ENCODE measurements around the gene FAM83D. TPM values are rescaled to one million over a fixed set of nuclear protein-coding genes. Genes with fewer than 3 reads are reported as not detected.

Gene FAM83D
- total RNA-seq, 1 experiment from 2014 or later: 48.1 TPM

DNA sequence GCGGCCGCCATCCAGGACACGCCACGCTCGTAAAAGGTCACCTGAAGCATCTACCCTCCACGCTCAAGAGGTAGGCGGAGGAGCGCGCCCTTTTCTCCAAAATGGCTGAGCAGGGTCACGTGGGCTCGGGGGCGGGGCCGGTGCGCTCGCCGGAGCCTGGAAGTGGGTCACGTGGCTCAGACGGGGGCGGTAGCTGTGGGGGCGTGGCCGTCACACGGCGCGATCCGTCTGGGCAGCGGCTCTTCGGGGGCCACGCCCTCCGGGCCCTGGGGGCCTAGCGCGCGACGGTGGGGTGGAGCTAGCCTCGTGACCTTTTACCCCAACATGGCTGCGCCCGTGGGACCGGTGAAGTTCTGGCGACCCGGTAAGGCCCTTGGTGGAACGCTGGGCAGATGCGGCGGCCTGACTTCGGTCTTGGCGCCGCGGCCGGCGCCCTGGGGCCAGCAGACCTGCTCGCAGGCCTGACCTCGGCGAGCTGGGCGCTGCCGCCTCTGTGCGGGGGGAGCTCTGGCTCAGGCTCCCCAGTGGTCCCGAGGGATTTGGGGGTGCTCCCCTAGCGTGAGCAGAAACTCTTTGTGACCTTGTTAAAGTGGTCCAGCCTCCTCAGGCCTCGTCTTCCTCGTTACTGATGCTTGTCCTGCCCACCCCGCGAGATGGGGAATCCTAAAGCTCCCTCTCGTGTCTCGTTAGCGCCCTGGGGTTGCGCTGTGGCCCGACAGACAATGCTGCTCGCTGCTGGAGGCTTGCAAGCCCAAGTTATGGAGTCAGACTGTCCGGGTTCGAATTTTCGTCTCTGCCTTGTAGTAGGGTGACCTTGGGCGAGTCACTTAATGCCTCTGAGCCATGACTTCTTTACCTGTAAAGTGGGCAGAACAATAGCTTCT, 36.1 kb downstream of the FAM83D start, which contains the start of gene DHX35:
TSS of gene DHX35 (plus strand) at position 301 of the 884 bp plus-strand sequence. CDS start at position 325, 24 bp downstream.
- Mint-ChIP-seq H3K27me3 (ENCODE audit: low read depth) (no peaks in the 10 kb centered on the region; the same call in 1 of the 2 replicates), H3K27ac (peak within 1 kb of the TSS; percentile 99), H3K9me3 (no peaks in the 10 kb centered on the region; a peak in 1 of 5 replicates), H3K4me3 (peak within 1 kb of the TSS; percentile 95 to 99), H3K36me3 (ENCODE audit: insufficient read depth in 1 of 3, low read depth in 3 of 3) (peaks cover 4 to 10% (median 6%) of the 10 kb centered on the region in 3 experiments; a peak in 5 of 7 replicates), H3K4me1 (peaks cover 21 to 29% of the 10 kb centered on the region in 2 experiments)
- no CpG with 5 or more reads among the region's 70 CpGs for WGBS (ENCODE audit: extremely low coverage, insufficient read length, low lambda C conversion rate)
- no peak within 1 kb of the TSS for H4K91ac ChIP-seq (ENCODE audit: insufficient read length, low read depth, low read length)
- H3K4ac ChIP-seq (ENCODE audit: low read depth, low read length): no peak within 1 kb of the TSS; the same call in 1 of the 2 replicates
- H3K14ac ChIP-seq (ENCODE audit: insufficient read depth, low read length): peak within 1 kb of the TSS; percentile 99
- H3K18ac ChIP-seq (ENCODE audit: insufficient read length, low read depth, low read length): peak within 1 kb of the TSS; percentile 95
- H3K27me3 ChIP-seq (ENCODE audit: insufficient read depth, low read length): no peaks in the 10 kb centered on the region
- H2BK12ac ChIP-seq (ENCODE audit: insufficient read length, low read depth, low read length): peak within 1 kb of the TSS; percentile 43
- peak within 1 kb of the TSS; percentile 97 for H3K9ac ChIP-seq (ENCODE audit: extremely low read depth, insufficient read length, low read length)
- no peak within 1 kb of the TSS for H2BK20ac ChIP-seq (ENCODE audit: low read depth, low read length, poor library complexity, severe bottlenecking)
- H4K20me1 ChIP-seq (ENCODE audit: control insufficient read depth, insufficient read depth, insufficient read length): no peaks in the 10 kb centered on the region
- no peaks in the 10 kb centered on the region; the same call in 1 of the 2 replicates for H3K4me1 ChIP-seq (ENCODE audit: insufficient read depth, low read length)
- H3K56ac ChIP-seq (ENCODE audit: insufficient read length, low read depth, low read length): peak within 1 kb of the TSS; percentile 88
- H3K79me2 ChIP-seq (ENCODE audit: insufficient read depth, low read length): peaks cover 9% of the 10 kb centered on the region; the same call in 1 of the 2 replicates
- peak within 1 kb of the TSS; percentile 52 for H2BK120ac ChIP-seq (ENCODE audit: low read depth, low read length, poor library complexity, severe bottlenecking)
- no peaks in the 10 kb centered on the region for H3K9me3 ChIP-seq (ENCODE audit: control insufficient read depth, low read depth, low read length)
- no peak for TF ChIP-seq CTCF (conservative IDR thresholded peaks at IDR 0.05)
- H3K4me2 ChIP-seq (ENCODE audit: insufficient read depth, insufficient read length, low read length): peak within 1 kb of the TSS; percentile 87
- peak within 1 kb of the TSS; percentile 63 for H4K8ac ChIP-seq (replicated peaks; ENCODE audit: insufficient read length, low read depth, low read length)
- no peaks in the 10 kb centered on the region for H3K23me2 ChIP-seq (ENCODE audit: insufficient read length, low read depth, low read length, poor library complexity, severe bottlenecking)
- H2AFZ ChIP-seq (ENCODE audit: low read length): no peak within 1 kb of the TSS
- H4K5ac ChIP-seq (ENCODE audit: insufficient read length, low read depth, low read length): peak within 1 kb of the TSS; percentile 85
- H2AK5ac ChIP-seq (ENCODE audit: insufficient read length, low read length): no peak within 1 kb of the TSS
- H3K79me1 ChIP-seq (ENCODE audit: insufficient read depth, low read depth, low read length, poor library complexity, severe bottlenecking): no peaks in the 10 kb centered on the region
- no peak within 1 kb of the TSS for H2BK15ac ChIP-seq (ENCODE audit: low read depth, low read length)
- H3K23ac ChIP-seq (ENCODE audit: insufficient read length, low read depth, low read length): no peak within 1 kb of the TSS
- DNase-seq: peak; percentile 97
- no peak within 1 kb of the TSS for H3T11ph ChIP-seq (ENCODE audit: low read length)
- H3K27ac ChIP-seq (ENCODE audit: insufficient read length, low read depth, low read length): peak within 1 kb of the TSS; percentile 55
- peak within 1 kb of the TSS; percentile 47 for H2BK5ac ChIP-seq (ENCODE audit: insufficient read length, low read length)
